Type B pancreatic cell (in vitro differentiated cells): Measurements from ENCODE around the gene RANGAP1. TPM values are rescaled to one million over a fixed set of nuclear protein-coding genes. Genes with fewer than 3 reads are reported as not detected.
A peak's percentile ranks its signal among the peaks of the same experiment; 100 is the strongest.

ENCODE experiments used
- DNase-seq: peaks from one replicate; pipeline ENCODE4 v3.0.0; 2021; ENCODE audit warnings: mixed read lengths; ENCODE audit not compliant: unreplicated experiment; ENCODE audit errors: extremely low spot score
- H3K27ac Mint-ChIP-seq: 2 replicates; pipeline ENCODE4 v1.8.0; 2021; ENCODE audit warnings: mild to moderate bottlenecking, mixed read lengths
- H3K27me3 Mint-ChIP-seq: 2 replicates; pipeline ENCODE4 v1.8.0; 2021; ENCODE audit warnings: mixed read lengths
- H3K36me3 Mint-ChIP-seq: 2 replicates; pipeline ENCODE4 v1.8.0; 2021; ENCODE audit warnings: mixed read lengths
- H3K4me1 Mint-ChIP-seq: one replicate; pipeline ENCODE4 v1.8.0; 2021; ENCODE audit warnings: mixed read lengths; ENCODE audit not compliant: unreplicated experiment
- H3K4me3 Mint-ChIP-seq: 2 replicates; pipeline ENCODE4 v1.8.0; 2021; ENCODE audit warnings: mild to moderate bottlenecking, mixed read lengths
- H3K9me3 Mint-ChIP-seq: 2 replicates; pipeline ENCODE4 v1.8.0; 2021; ENCODE audit warnings: mixed read lengths
- CTCF ChIP-seq: fragments of 200-600 bp; sonication (generic); conservative IDR thresholded peaks from 2 replicates; pipeline ENCODE4 v1.5.0; 2021; ENCODE audit warnings: antibody characterized with exemption, mild to moderate bottlenecking
- long read RNA-seq: library from polyadenylated mRNA; unstranded; transcript quantifications from one replicate; pipeline ENCODE4 v2.0.0, GENCODE V29; 2020
- total RNA-seq: library from RNA; stranded (reverse); gene quantifications from 2 replicates; pipeline ENCODE4 v1.2.1, GENCODE V29; 2021; ENCODE audit warnings: low replicate concordance

RANGAP1 gene
- 83.7 and 98.9 TPM in 2 replicates for total RNA-seq
- long read RNA-seq, transcript RANGAP1-201 (16 exons, 3,060 nt), result major isoform, 19 of 42 reads
- long read RNA-seq, partial matches to known transcripts, result 9 of 42 reads
- long read RNA-seq, other reads (novel, unspliced or antisense), result 14 of 42 reads

- Mint-ChIP-seq H3K36me3 (peaks cover 8% of the 10 kb centered on the region), H3K9me3 (no peaks in the 10 kb centered on the region), H3K4me3 (peak within 1 kb of the TSS; percentile 98), H3K27me3 (no peaks in the 10 kb centered on the region), H3K27ac (peak within 1 kb of the TSS; percentile 98), H3K4me1 (peaks cover 19% of the 10 kb centered on the region)
- peak; percentile 99 for DNase-seq
- TF ChIP-seq CTCF, result peak; percentile 35
These were observed at the start of gene RANGAP1 for GRCh38 chr22:41285820-41286638. Gene RANGAP1, minus strand, starts transcription at chr22:41286187. Its CDS starts 5,143 bp downstream, at chr22:41281044.

- Mint-ChIP-seq H3K4me1 (no peaks in the 10 kb centered on the region), H3K36me3 (peaks cover 10% of the 10 kb centered on the region), H3K4me3 (no peak overlapping the region), H3K27me3 (no peaks in the 10 kb centered on the region), H3K9me3 (no peaks in the 10 kb centered on the region), H3K27ac (no peak overlapping the region)
- TF ChIP-seq CTCF, result no peak
- no peak for DNase-seq
These were observed 49.1 kb upstream of the RANGAP1 start for GRCh38 chr22:41334951-41335635.

GRCh38 chr22:41334215-41334614, 48.2 kb upstream of the RANGAP1 start:
- H3K4me3 Mint-ChIP-seq, result no peak overlapping the region
- no peaks in the 10 kb centered on the region for H3K4me1 Mint-ChIP-seq
- no peaks in the 10 kb centered on the region for H3K27me3 Mint-ChIP-seq
- H3K27ac Mint-ChIP-seq, result no peak overlapping the region
- H3K36me3 Mint-ChIP-seq, result peaks cover 10% of the 10 kb centered on the region
- no peaks in the 10 kb centered on the region for H3K9me3 Mint-ChIP-seq
- DNase-seq, result no peak
- TF ChIP-seq CTCF, result no peak

GRCh38 chr22:41333806-41334205, 47.8 kb upstream of the RANGAP1 start:
- H3K4me3 Mint-ChIP-seq, result no peak overlapping the region
- peaks cover 10% of the 10 kb centered on the region for H3K36me3 Mint-ChIP-seq
- H3K27ac Mint-ChIP-seq, result no peak overlapping the region
- no peak for TF ChIP-seq CTCF
- no peaks in the 10 kb centered on the region for H3K27me3 Mint-ChIP-seq
- H3K9me3 Mint-ChIP-seq, result no peaks in the 10 kb centered on the region
- no peak for DNase-seq
- no peaks in the 10 kb centered on the region for H3K4me1 Mint-ChIP-seq

GRCh38 chr22:41332217-41332939, 46.4 kb upstream of the RANGAP1 start:
- Mint-ChIP-seq H3K36me3 (peaks cover 14% of the 10 kb centered on the region), H3K4me1 (no peaks in the 10 kb centered on the region), H3K9me3 (no peaks in the 10 kb centered on the region), H3K4me3 (no peak overlapping the region), H3K27ac (peak overlapping the region; percentile 58), H3K27me3 (no peaks in the 10 kb centered on the region)
- TF ChIP-seq CTCF, result no peak
- DNase-seq, result no peak
